ENCODE data around the gene MED26. TPM values are rescaled to one million over a fixed set of nuclear protein-coding genes. Genes with fewer than 3 reads are reported as not detected.
A peak's percentile ranks its signal among the peaks of the same experiment; 100 is the strongest.
"Not testable (repeated sequence)": the region's sequence is repeated elsewhere in the genome, so short reads cannot be mapped to it uniquely, and the experiment has no call there.

The MED26 gene
- total RNA-seq, 1 experiment from 2014 or later, result 4.2 TPM

- DNase-seq (ENCODE audit: low spot score), result no peak
Measured at GRCh38 chr19:16575861-16576689, 51.9 kb downstream of the MED26 start.

DNA sequence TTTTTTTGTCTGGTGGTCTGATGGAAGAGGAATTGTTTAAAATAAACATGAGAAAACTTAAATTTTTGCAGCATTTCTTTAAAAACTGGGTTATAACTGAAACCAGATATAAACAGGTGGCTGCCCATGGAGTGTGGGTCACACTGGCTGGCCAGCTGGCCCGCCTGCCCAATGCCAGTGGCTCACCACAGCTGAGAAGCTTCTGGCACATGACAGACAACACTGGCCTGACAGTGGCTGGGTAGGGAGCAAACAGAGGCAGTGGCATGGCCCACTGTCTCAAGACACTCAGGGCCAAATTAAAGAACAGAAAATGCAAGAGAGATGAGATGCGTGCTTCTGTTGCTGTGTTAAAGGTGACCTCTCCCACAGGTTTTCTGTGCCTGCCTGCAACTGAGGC, 52.7 kb downstream of the MED26 start:
- DNase-seq (ENCODE audit: low spot score), result no peak

DNA sequence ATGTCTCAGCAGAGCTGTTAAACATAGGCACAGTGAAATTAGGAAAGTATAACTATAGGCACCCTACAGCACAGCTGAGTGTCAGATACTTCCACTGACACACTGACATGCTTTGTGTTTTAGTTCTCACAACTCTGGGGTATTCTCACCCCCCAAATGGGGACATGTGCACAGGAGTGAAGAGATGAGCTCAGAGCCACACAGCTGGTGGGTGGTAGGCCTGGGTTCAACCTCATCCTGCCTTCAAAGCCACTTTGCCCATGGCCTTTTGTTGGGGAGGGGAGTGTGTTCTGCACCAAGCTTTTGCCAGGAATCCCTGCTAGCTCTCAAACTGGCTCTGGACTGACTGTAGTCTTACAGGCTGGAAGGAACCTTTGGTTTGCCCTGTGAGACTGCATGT, 54.1 kb downstream of the MED26 start:
- DNase-seq (ENCODE audit: low spot score), result no peak

GRCh38 chr19:16573296-16573695, 54.7 kb downstream of the MED26 start:
- DNase-seq (ENCODE audit: low spot score), result no peak

DNA sequence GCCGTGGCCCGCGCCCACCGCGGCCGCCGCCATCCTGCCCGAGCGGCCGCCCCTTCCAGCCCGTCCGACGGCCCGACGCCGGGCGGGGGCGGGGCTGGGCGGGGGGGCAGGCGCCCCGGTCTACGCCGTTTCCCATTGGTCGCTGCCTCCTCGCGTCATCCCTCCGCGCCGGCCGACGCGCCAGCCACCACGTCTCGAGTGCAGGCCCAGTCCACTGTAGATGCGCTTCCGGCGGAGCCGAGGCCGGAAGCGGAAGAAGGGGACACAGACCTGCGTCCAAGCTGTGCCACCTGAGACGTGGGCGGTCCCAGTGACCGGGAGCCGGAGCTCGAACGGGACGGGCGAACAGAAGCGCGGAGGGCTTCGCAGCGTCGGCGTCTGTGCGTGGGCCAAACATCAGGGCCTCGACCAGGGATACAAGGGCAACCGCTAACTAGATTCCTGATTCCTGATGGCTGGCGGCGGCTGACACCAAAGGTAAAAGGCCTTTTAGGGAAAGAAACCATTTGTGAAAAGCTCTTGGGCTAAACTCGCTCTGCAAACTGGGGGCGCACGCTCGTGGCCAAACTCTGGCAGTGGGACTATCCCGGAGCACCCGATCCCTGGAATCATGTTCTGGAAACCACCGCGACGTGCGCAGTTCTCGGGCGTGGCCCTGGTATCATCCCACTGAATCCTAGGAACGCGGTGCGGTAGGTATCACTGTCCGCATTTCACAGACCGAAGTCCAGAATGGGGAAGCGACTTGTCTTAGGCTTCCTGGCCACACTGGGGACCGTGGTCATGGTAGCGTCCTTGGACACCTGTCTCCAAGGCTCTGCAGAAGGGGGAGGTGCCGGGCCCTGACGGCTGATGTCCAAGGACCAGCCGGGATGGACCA, 55.4 kb downstream of the MED26 start, which contains the start of gene SLC35E1:
Gene SLC35E1, minus strand, starts transcription at position 84 of the 880 bp plus-strand sequence. Its CDS starts 51 bp downstream, at position 33.
- DNase-seq (ENCODE audit: low spot score), result peak; percentile 99

DNA sequence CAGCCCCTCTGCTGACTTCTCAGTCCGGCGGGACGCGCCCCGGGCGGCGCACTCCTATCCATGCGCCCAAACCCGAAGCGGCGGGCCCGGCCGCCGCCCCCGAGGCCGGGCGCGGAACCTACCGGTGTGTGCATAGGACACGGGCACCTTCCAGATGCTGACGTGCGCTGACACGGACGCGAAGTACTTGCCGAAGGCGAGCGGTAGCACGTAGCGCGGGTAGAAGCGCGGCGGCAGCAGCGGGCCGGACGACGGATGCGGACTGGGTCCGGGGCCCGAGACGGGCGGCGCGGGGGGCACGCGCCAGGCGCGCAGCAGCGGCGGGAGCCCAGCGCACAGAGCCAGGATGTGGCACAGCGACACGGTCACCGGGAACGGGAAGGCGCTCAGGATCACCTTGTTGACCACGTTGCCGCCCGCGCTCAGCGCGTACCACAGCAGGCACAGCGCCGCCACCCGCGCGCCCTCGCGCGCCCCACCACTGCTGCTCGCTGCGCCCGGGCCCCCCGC, 56.1 kb downstream of the MED26 start:
- no peak for DNase-seq (ENCODE audit: low spot score)

DNA sequence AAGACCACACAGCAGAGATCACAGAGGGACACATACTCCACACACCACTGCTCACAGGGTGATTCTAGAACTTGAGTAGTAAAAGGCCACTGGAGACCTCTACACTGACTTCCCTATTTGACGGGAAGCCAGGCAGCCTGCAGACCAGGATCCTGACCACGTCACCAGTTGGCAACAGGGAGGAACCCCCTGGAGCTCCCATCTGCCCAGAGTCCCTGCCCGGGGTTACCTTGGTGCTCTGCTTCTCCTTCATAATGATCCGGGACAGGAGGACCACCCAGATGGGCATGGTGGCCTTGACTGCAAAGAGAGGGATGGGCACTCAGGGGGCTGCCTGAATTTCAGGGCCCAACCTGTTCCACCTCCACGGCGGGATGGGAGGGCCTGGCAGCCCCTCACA, 56.7 kb downstream of the MED26 start:
- no peak for DNase-seq (ENCODE audit: low spot score)

DNA sequence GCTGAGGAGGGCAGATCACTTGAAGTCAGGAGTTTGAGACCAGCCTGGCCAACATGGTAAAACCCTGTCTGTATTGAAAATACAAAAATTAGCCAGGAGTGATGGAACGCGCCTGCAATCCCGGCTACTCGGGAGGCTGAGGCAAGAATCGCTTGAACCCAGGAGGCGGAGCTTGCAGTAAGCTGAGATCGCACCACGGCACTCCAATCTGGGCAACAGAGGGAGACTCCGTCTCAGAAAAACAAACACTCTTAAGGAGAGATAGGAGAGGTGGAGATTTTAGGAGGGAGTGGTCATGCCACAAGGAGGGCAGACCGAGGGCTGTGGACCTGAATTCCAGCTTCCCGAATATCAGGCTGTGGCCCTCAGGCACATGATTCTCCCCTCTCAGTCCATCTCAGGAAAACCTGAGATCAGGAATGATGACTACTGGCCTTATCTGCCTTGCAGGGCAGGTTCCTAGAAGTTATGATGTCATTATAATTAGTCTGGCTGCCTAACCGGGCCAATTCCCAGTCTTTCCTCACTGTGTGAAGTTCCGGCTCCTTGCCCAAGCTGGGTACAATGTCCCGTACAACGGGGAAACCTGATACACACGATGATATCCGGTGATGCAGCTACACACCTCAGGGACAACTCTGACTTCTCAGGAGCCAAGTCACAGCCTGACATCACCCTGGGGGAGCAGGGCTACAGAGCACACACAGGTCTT, 58.2 kb downstream of the MED26 start:
- no peak for DNase-seq (ENCODE audit: low spot score)

GRCh38 chr19:16566702-16567101, 61.3 kb downstream of the MED26 start:
- no peak for DNase-seq (ENCODE audit: low spot score)

DNA sequence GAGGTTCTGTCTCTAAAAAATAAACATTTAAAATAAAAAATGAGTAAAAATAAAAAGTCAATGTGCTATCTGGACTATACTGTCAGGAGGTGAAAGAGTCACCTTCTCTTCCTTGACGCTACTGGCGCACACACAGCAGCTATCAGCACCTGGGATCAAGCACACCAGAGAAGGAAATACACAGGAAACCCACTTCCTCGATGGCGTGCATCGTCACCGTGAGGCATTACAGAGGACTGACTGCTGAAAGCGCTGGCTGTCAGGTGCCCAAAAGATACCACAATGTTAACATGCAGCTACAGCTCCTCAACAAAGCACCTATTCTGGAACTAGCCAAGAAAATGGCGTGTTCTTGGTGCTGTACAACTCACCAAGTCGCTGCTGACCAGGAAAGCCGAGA, 61.8 kb downstream of the MED26 start:
- DNase-seq (ENCODE audit: low spot score), result no peak

- DNase-seq (ENCODE audit: low spot score), result no peak
Measured at GRCh38 chr19:16564842-16565241, 63.2 kb downstream of the MED26 start.

- DNase-seq (ENCODE audit: low spot score), result no peak
Measured at GRCh38 chr19:16562608-16563025, 65.4 kb downstream of the MED26 start.

GRCh38 chr19:16561382-16561781, 66.6 kb downstream of the MED26 start:
- no peak for DNase-seq (ENCODE audit: low spot score)

GRCh38 chr19:16559780-16560276, 68.2 kb downstream of the MED26 start:
- no peak for DNase-seq (ENCODE audit: low spot score)

GRCh38 chr19:16554776-16555175, 73.2 kb downstream of the MED26 start:
- no peak for DNase-seq (ENCODE audit: low spot score)

DNA sequence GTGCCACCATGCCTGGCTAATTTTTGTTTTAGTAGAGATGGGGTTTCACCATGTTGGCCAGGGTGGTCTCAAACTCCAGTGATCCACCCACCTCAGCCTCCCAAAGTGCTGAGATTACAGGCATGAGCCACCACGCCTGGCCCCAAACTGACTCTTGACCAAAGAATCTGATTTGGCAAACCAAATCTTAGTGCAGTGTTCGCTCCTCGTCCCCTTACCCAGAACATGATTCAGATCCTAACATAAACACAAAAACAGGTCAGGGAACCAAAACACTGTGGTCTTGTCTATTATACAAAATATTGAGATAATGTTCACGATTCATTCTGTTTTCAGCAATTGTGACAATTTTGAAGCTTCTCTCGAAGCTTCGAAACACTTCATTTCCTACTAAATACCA, 76.1 kb downstream of the MED26 start:
- not testable (repeated sequence) for DNase-seq (ENCODE audit: low spot score)

GRCh38 chr19:16548956-16549355, 79.0 kb downstream of the MED26 start:
- DNase-seq (ENCODE audit: low spot score), result no peak

DNA sequence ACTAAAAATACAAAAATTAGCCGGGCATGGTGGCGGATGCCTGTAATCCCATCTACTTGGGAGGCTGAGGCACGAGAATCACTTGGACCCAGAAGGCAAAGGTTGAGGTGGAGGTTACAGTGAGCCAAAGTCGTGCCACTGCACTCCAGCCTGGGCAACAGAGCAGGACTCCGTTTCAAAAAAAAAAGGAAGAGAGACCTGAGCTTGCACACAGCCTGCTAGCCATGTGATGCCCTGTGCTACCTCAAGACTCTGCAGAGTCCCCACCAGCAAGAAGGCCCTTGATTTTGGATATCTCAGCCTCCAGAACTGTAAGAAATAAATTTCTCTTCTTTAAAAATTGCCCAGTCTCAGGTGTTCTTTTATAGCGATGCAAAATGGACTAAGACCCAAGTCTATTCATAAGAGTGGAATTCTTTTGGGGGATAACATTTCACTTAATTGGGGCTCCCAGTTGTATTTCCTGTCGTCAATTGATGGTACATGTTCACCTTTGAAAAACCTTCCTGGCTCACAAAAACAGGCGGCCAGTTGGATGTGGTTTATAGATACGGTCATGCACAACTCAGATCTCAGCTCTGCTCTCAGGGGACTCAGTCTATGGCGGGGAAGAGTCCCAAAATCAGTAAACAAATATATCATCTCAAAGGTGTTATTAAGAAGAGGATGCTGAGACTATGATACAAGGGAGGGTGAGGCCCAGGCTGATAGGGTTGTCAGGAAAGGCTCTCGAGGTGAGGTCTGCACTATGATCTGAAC, 83.4 kb downstream of the MED26 start:
- DNase-seq (ENCODE audit: low spot score), result no peak

DNA sequence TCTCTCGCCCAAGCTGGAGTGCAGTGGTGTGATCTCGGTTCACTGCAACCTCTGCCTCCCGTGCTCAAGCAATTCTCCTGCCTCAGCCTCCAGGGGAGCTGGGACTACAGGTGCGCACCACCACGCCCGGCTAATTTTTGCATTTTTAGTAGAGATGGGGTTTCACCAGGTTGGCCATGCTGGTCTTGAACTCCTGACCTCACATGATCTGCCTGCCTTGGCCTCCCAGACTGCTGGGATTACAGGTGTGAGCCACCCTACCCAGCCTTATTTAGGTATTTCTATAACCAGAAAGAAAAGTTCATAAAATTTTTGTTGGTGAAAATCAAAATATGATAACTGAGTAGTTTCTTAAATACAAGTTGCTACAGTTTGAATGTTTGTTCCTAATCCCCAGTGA, 84.3 kb downstream of the MED26 start:
- DNase-seq (ENCODE audit: low spot score), result not testable (repeated sequence)

DNA sequence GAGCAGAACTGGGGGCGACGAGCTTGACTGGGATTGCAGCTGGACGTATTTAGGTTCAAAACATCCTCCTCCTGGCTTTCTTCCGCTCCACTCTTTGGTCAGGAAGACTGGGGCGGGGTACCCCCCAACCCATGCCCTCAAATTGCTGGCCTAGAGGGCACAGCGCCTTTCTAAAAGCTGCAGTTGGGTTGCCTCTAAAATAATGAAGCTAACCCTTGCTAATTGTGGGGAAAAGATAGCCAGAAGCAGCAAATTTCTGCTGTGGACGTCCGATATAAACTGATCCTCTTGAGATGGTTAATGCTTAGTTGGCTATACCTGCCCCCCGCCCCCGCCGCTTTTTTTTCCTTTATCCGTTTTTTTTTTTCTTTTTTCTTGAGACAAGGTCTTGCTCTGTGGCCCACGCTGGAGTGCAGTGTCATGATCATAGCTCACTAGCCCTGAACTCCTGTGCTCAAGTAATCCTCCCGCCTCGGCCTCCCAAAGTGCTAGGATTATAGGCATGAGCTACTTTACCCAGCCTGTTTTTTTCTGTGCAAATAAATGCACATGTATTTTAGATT, 85.0 kb downstream of the MED26 start:
- no peak for DNase-seq (ENCODE audit: low spot score)
